ENCODE data around the gene SUMO4.

The SUMO4 gene

GRCh38 chr6:149400050-149400449 lies at the start of gene SUMO4:
Gene SUMO4 (plus strand): TSS chr6:149400262. CDS start chr6:149400392, 130 bp downstream.
- no peak for DNase-seq (ENCODE audit: low spot score)

DNA sequence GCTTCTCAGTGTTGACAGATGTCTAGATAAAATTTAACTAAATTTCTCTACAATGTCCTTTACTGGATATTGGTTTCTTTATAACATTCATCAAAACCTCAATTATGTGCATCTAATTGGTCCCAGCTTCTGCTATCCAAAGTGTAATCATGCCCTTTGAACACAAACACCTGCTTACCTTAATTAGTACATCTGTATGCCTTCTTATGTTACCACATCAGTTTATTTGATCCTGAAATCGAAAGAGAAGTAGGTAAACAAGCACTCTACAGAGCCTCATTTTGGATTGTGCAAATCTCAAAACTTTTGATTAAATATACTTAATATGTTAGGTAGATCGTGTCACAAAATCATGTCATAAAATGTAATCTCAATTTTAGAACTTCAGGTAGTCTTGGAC lies 46.1 kb upstream of the SUMO4 start:
- no peak for DNase-seq (ENCODE audit: low spot score)

- no peak for DNase-seq (ENCODE audit: low spot score)
Observed at GRCh38 chr6:149356081-149356750, 43.8 kb upstream of the SUMO4 start.

- no peak for DNase-seq (ENCODE audit: low spot score)
Observed at GRCh38 chr6:149357726-149358538, 42.1 kb upstream of the SUMO4 start.

- DNase-seq (ENCODE audit: low spot score): no peak
Observed at GRCh38 chr6:149359440-149359839, 40.6 kb upstream of the SUMO4 start.

GRCh38 chr6:149360536-149360935 lies 39.5 kb upstream of the SUMO4 start:
- no peak for DNase-seq (ENCODE audit: low spot score)

DNA sequence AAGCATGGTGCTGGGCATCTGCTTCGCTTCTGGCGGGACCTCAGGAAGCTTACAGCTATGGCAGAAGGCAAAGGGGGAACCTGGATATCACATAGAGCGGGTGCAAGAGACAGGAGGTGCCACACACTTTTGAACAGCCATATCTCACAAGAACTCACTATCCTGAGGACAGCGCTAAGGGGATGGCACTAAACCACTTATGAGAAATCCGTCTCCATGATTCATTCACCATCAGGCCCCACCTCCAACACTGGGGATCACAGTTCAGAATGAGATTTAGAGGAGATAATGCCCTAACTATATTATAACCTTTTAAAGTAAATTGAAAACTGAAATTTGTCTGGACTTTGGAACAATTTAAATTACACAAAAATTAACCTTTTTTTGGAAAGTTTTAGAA lies 37.8 kb upstream of the SUMO4 start:
- no peak for DNase-seq (ENCODE audit: low spot score)

DNA sequence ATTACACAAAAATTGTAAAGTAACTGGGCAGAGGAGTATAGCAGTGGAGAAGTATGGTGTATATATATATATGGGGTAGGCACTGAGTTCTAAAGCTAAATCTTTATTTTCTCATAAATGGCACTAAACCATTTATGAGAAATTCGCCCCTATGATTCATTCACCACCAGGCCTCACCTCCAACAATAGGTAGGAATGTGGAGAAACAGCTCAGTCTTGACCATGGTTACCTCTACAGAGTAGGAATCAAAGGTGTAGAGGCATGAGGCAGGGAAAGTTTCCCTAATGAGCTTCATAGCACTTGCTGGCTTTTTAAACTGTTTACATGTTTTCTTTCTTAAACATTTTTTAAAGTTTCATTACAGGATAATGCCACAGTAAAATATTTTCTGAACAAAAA lies 36.9 kb upstream of the SUMO4 start:
- no peak for DNase-seq (ENCODE audit: low spot score)

GRCh38 chr6:149364557-149364956 lies 35.5 kb upstream of the SUMO4 start:
- no peak for DNase-seq (ENCODE audit: low spot score)

GRCh38 chr6:149365197-149365596 lies 34.9 kb upstream of the SUMO4 start:
- no peak for DNase-seq (ENCODE audit: low spot score)

DNA sequence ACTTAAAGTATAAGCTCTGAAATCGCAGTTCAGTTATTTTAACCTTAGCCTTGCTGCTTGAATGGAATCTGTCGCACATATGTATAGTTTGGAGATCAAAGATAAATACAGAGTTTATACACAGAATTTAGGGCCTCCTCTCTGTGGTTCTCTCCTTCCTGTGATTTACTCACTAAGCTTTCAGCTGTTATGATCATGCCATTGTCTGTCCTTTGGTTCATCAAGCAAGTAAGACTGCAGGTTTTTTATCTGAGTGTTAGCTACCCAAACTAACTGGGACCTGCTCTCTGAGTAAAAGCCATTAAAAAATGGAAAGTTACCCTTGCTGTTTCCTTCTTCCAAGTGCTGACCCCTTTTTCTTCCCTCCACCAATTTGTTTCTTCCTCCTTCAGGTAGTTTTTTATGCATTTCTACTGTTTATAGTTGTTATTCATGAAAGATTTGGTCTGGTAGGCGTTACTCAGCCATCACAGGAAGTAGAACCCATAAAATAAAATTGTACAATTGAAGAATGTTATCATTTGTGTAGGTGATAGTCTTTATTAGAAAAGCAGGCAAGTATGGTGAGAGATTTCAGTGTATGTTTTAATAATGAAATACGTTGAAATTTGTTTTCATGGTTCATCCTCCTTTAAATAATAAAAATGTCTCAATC lies 33.7 kb upstream of the SUMO4 start:
- DNase-seq (ENCODE audit: low spot score): no peak

- no peak for DNase-seq (ENCODE audit: low spot score)
Observed at GRCh38 chr6:149368065-149368464, 32.0 kb upstream of the SUMO4 start.

- no peak for DNase-seq (ENCODE audit: low spot score)
Observed at GRCh38 chr6:149371154-149371553, 28.9 kb upstream of the SUMO4 start.

DNA sequence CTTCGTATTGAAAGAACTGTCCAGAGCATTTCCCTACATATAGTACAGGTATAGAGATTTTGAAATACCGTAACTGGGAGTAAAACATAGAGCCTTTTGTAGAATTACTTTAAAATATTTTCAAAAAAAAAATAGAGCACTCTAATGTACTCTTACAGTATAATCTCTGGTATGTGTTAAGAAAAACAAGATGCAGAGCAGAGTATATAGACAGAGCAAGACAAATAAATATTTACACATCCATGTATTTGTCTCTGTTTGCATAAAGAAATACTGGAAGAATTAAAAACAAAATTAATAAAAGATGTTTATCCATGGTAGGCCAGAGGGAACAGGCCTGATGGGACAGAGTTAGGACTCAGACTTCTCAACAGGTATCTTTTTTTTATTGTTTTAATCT lies 28.0 kb upstream of the SUMO4 start:
- DNase-seq (ENCODE audit: low spot score): no peak

GRCh38 chr6:149373511-149373910 lies 26.6 kb upstream of the SUMO4 start:
- DNase-seq (ENCODE audit: low spot score): no peak

- no peak for DNase-seq (ENCODE audit: low spot score)
Observed at GRCh38 chr6:149379977-149380376, 20.1 kb upstream of the SUMO4 start.

DNA sequence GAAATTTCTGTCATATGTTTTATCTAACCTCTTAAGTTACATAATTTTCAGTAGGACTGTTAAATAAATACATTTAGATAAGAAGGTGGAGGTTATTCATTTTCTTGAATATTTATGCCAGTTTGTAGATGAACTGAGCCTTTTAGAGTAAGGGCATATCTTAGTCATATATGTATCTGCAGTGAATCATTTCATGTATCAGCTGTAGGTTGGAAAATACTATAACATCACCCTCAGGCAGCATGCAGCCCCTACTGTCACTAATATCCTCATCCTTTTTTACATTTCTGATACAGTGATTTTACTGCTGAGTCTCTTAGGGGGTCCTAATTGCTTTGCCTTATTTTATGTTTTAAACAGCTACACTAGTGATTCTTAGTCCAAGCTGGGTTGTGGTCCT lies 19.5 kb upstream of the SUMO4 start:
- DNase-seq (ENCODE audit: low spot score): no peak

DNA sequence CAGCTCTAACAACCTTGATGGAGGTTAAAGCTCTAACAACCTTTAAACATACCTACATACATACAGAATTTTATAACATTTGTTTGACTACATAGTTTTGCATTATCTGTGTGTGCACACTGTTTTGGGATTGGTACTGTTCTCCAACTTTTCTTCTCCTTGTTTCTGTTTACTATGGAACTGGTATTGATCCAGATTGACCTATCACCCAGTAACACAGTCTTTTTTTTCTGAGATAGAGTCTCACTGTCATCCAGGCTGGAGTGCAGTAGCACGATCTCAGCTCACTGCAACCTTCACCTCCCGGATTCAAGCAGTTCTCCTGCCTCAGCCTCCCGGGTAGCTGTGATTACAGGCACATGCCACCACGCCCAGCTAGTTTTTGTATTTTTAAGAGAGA lies 16.7 kb upstream of the SUMO4 start:
- DNase-seq (ENCODE audit: low spot score): no peak

- no peak for DNase-seq (ENCODE audit: low spot score)
Observed at GRCh38 chr6:149384464-149384863, 15.6 kb upstream of the SUMO4 start.

GRCh38 chr6:149385998-149386646 lies 13.9 kb upstream of the SUMO4 start:
- no peak for DNase-seq (ENCODE audit: low spot score)

DNA sequence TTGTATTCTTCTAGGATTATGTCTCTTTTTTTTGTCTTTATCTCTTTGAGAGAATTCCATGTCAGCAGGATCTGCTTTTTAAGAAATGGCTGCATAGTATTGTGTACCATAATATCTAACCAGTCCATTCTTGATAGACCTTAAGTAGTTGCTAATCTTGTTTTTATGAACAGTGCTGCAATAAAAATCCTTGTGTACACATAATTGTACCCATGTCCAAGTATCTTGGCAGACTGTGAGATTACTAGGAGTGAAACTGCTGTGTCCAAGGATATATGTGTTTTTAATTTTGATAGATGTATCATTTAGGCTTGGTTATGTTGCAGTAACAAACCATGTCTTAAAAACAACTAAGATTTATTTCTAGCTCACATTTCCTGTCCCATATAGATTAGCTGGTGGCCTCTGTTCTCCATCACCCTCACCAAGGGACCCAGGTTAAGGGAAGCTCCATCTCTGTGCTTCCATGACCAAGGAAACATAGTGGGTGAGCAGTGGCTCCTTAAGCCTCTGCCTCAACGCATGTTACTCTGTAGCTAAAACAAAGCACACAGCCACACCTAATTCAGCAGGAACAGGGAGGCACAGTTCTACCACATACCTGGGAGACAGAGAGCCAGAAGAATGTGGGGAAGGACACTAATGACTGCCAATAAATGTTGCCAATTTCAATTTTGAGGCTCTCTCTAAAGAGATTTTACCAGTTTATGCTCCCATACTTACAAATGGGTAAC lies 12.1 kb upstream of the SUMO4 start:
- DNase-seq (ENCODE audit: low spot score): no peak
